ENCODE measurements around the gene KCNN3.
"Not testable (repeated sequence)": the region's sequence is repeated elsewhere in the genome, so short reads cannot be mapped to it uniquely, and the experiment has no call there.

Gene KCNN3

GRCh38 chr1:154870115-154870571 lies at the start of gene KCNN3:
Gene KCNN3 (minus strand): TSS chr1:154870281. CDS start chr1:154869964, 317 bp downstream.
- in situ Hi-C loops (cut with HindIII; ENCODE audit: low sequenced_read_pairs) = no loop called here

GRCh38 chr1:154913273-154913672 lies 43.2 kb upstream of the KCNN3 start:
- in situ Hi-C loops (cut with HindIII; ENCODE audit: low sequenced_read_pairs) = loop anchor here (5.0 kb wide), 1 partner anchor 86 kb away; no protein-coding TSS in a partner anchor

- in situ Hi-C loops (cut with HindIII; ENCODE audit: low sequenced_read_pairs) = loop anchor here (5.0 kb wide), 1 partner anchor 85 kb away; no protein-coding TSS in a partner anchor
Observed at GRCh38 chr1:154912755-154913154, 42.7 kb upstream of the KCNN3 start.

GRCh38 chr1:154911691-154912550 lies 41.8 kb upstream of the KCNN3 start:
- in situ Hi-C loops (cut with HindIII; ENCODE audit: low sequenced_read_pairs) = loop anchor here (5.0 kb wide), 1 partner anchor 85 kb away; no protein-coding TSS in a partner anchor

- in situ Hi-C loops (cut with HindIII; ENCODE audit: low sequenced_read_pairs) = loop anchor here (5.0 kb wide), 1 partner anchor 84 kb away; no protein-coding TSS in a partner anchor
Observed at GRCh38 chr1:154910851-154911250, 40.8 kb upstream of the KCNN3 start.

- in situ Hi-C loops (cut with HindIII; ENCODE audit: low sequenced_read_pairs) = no loop called here
Observed at GRCh38 chr1:154908937-154909336, 38.9 kb upstream of the KCNN3 start.

- in situ Hi-C loops (cut with HindIII; ENCODE audit: low sequenced_read_pairs) = not testable (repeated sequence)
Observed at GRCh38 chr1:154908129-154908528, 38.0 kb upstream of the KCNN3 start.

DNA sequence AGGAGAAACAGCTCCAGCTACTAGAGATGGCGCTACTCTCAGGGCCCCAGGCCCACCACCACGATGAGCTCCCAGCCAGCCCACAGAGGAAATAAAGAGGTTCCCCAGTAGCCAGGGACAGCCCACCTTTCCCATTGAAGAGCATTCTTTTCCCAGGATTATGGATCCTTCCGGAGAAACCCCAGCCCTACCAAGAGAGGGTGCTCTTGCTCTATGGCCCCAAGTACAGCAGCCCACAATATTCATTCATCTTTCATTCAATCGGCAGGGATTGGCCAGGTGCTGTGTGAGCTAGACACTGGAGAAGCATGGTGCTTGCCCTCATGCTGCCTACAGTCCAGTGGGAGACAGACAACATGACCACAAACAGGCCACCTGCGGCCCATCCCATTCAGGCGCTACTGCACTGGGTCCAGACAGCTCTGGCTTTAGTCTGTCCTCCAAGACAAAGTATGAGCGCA lies 36.6 kb upstream of the KCNN3 start:
- in situ Hi-C loops (cut with HindIII; ENCODE audit: low sequenced_read_pairs) = no loop called here

- in situ Hi-C loops (cut with HindIII; ENCODE audit: low sequenced_read_pairs) = no loop called here
Observed at GRCh38 chr1:154902938-154903566, 33.0 kb upstream of the KCNN3 start.

- in situ Hi-C loops (cut with HindIII; ENCODE audit: low sequenced_read_pairs) = no loop called here
Observed at GRCh38 chr1:154901591-154901990, 31.5 kb upstream of the KCNN3 start.

DNA sequence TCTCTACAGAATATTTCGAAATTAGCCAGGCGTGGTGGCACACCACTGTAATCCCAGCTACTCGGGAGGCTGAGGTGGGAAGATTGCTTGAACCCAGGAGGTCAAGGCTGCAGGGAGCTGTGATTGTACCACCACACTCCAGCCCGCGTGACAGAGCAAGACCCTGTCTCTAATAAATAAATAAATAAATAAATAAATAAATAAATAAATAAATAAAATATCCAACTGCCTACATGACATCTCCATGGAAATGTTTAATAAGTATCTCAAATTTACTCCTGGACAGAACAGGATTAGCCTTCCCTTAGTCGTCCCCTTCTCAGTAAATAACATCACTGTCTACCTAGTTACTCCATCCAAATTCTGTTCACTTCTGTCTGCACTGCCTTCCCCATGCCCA lies 29.0 kb upstream of the KCNN3 start:
- in situ Hi-C loops (cut with HindIII; ENCODE audit: low sequenced_read_pairs) = no loop called here

GRCh38 chr1:154896771-154897286 lies 26.7 kb upstream of the KCNN3 start:
- in situ Hi-C loops (cut with HindIII; ENCODE audit: low sequenced_read_pairs) = no loop called here

GRCh38 chr1:154895798-154896197 lies 25.7 kb upstream of the KCNN3 start:
- in situ Hi-C loops (cut with HindIII; ENCODE audit: low sequenced_read_pairs) = no loop called here

DNA sequence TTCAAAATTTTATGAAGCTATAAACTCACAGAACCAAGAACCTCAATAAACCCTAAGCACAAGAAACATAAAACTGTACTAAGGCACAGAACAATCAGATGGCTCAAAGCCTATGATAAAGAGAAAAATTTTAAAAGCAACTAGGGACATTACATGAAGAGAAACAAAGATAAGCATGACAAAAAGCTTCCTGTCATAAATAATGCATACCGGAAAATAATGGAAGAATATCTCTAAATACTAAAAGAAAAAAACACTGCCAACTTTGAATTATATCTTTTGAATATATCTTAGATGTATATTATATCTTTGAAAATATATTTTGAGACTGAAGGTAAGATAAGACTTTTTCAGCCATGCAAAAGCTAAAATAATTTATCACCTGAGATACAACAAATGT lies 21.4 kb upstream of the KCNN3 start:
- in situ Hi-C loops (cut with HindIII; ENCODE audit: low sequenced_read_pairs) = no loop called here

DNA sequence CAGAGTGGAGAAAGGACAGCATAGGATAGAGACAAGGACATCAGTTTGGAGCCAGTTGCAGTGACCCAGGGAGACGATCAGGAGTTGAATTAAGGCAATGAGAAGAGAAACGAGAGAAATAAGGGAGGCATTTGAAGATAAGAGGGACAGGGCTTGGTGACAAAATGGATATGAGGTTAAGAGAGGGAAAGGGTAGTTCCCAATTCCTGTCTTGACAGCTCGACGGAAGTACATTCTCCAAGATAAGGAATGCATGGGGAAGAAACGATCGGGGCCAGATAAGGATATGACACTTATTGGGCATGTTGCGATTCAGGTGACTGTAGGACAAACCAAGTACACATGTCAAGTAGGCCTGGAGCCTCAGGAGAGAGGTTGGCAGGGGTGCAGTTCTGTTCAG lies 18.7 kb upstream of the KCNN3 start:
- in situ Hi-C loops (cut with HindIII; ENCODE audit: low sequenced_read_pairs) = no loop called here

GRCh38 chr1:154886281-154887015 lies 16.4 kb upstream of the KCNN3 start:
- in situ Hi-C loops (cut with HindIII; ENCODE audit: low sequenced_read_pairs) = no loop called here

DNA sequence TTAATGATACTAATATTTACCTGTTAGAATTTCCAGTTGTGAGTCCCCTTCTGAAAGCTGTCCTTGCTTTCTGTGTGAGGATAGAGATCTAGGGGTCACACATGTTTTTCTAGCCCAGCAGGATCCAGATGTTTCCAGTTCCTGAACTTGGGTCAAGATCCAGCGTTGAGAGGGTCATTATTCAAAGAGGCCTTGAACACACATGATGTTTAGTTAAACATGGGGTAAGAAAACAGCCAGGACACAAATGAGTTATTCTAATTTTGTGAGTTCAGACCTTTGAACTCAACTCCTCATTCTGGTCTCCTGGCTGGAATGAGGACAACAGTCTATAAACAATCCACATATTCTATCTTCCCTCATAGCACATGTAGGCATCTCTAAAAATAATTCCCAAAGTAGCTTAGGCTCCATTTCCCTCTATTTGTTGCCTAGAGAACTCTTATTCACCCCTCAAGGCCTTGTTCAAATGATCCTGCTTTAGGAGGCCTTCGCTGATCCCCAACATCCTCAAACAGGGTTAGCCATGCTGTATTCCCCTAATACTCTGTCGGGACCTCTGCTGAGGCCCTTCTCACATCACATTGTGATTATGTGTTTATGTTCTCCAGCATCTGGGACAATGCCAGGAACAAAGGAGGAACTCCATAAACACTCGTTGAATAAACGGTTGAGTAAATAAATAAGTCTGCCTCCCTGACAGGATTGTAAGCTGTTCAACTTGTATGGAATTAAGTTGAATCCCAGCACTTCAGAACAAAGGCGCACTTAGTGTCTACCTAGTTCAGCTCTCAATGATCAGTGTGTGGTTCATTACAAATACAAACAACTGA lies 15.0 kb upstream of the KCNN3 start:
- in situ Hi-C loops (cut with HindIII; ENCODE audit: low sequenced_read_pairs) = loop anchor here (5.0 kb wide), 1 partner anchor 108 kb away; no protein-coding TSS in a partner anchor

GRCh38 chr1:154883919-154884868 lies 14.1 kb upstream of the KCNN3 start:
- in situ Hi-C loops (cut with HindIII; ENCODE audit: low sequenced_read_pairs) = loop anchor here (5.0 kb wide), 1 partner anchor 107 kb away; no protein-coding TSS in a partner anchor
